ENCODE measurements around the gene MYRFL.

DNA sequence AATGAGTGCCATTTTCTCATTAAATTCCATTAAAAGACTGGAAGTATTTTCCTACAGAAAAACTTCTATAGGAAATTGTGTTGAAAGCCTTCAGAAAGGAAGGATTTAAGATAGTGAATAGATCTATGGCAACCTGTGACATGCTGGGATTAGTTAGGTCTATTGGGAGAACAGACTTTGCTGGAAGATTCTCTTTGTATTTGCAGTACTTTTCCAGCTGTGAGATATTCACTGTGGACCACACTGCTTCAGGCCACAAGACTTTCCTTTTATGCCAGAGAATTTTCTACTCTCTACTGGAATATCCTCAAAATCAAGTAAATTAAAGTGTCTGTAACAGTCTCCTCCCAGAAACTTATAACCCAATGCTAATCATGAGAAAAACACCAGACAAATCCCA is 136.2 kb downstream of the MYRFL start:
- TF ChIP-seq CTCF (IDR thresholded peaks at IDR 0.05) (no peak), POLR2A (IDR thresholded peaks at IDR 0.05) (no peak)

Measured in lower leg skin (tissue), 3 donors.